AG04449 (cell line): ENCODE data around the gene CHMP1B.
"Not testable (repeated sequence)": the region's sequence is repeated elsewhere in the genome, so short reads cannot be mapped to it uniquely, and the experiment has no call there.

Experiments
- CTCF ChIA-PET: fragments of 350-600 bp; formaldehyde crosslinking; extraction: SDS; loops from one replicate; lab custom pipeline; 2021; ENCODE audit warnings: antibody characterized with exemption; lab: Yijun Ruan, JAX
- POLR2A ChIA-PET: fragments of 400-600, 350-600 bp; formaldehyde crosslinking; extraction: SDS; loops from one replicate; lab custom pipeline; 2020; ENCODE audit warnings: antibody characterized with exemption, inconsistent platforms; lab: Yijun Ruan, JAX
- DNase-seq: peaks from one replicate; pipeline ENCODE4 v3.0.0-alpha.2; 2010; ENCODE audit warnings: low read depth, low spot score
- H3K4me3 ChIP-seq: 2 replicates; pipeline ENCODE4 v1.5.1; 2011; ENCODE audit warnings: low read depth, mild to moderate bottlenecking, control low read depth, low read length
- CTCF ChIP-seq: IDR thresholded peaks from one replicate; pipeline ENCODE4 v1.5.1; 2011; ENCODE audit warnings: mild to moderate bottlenecking, moderate library complexity, low read length, control low read depth, inconsistent platforms; ENCODE audit not compliant: insufficient read depth; ENCODE audit errors: missing control alignments

CHMP1B gene

DNA sequence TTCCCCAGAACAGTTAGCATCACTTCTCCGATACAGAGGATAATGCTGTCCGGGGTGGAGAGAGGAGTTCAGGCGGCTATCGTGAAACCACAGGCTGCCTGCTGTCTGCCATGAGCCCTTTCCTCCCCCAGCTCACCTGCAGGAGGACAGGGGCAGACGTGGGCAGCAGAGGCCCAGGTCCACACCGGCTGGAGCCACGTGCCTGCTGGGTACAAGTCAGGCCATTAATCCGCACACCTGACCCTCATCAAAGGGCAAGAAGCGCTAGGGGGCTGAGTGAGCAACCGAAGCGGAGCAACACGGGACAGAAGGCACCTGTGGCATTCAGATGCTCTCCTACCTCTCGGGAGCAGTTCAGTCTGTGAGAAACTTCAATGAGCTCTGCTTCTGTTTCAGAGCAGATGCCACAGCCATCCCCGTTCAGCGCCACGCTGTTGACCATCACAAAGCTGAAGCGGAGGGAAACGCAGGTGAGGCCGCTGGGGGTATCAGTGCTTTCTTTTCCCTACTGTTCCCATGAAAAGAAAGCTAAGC, 35.4 kb downstream of the CHMP1B start:
- ChIA-PET CTCF (interaction anchor here (0.9 to 1.6 kb wide), 2 partner anchors 110 to 154 kb away, joined by 3 to 5 read pairs; no protein-coding TSS in a partner anchor), POLR2A (no interaction called here)
- DNase-seq, result no peak
- H3K4me3 ChIP-seq, result no peak overlapping the region
- no peak for TF ChIP-seq CTCF

- POLR2A ChIA-PET, result no interaction called here
Observed at GRCh38 chr18:11887328-11888128, 36.3 kb downstream of the CHMP1B start.

DNA sequence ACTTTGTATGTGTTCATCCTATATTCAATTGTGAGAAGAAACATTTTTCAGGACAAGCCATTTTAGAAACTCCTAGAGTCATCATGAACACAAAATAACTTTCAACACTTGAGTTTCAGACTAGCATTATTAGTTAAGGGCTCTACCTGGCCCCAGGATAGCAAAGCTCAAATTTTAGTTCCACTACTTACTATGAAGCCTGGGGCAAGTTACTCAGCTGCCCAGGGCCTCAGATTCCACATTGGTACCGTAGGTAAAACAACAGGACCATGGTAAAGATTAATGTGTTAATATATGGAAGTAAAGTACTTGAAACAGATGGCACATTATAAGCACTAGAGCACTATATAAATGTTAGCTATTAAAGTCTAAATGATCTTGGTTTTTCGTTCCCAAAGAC, 37.5 kb downstream of the CHMP1B start:
- DNase-seq, result no peak
- no peak overlapping the region for H3K4me3 ChIP-seq
- TF ChIP-seq CTCF, result no peak
- POLR2A ChIA-PET, result no interaction called here
- CTCF ChIA-PET, result no interaction called here

More at GRCh38 chr18:11887328-11888128, 36.3 kb downstream of the CHMP1B start:
- CTCF ChIA-PET, result interaction anchor here (0.9 to 1.6 kb wide), 2 partner anchors 109 to 155 kb away, joined by 3 to 5 read pairs; no protein-coding TSS in a partner anchor
- no peak overlapping the region for H3K4me3 ChIP-seq
- no peak for TF ChIP-seq CTCF
- DNase-seq, result no peak

DNA sequence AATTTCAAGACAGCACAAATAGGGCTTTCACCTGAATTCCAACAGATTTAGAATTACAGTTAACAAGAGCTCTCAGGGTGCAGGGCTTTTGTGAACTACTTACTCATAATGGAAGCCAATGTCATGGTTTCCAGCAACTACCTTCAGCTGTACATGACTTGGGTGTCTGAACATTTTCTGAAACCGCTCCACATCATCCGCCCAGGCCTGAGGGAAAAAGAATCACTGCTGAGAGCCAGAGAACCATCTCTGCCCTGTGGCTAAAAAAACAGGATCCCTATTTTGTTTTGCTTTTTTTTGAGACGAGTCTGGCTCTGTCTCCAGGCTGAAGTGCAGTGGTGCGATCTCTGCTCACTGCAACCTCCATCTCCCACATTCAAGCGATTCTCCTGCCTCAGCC, 38.1 kb downstream of the CHMP1B start:
- ChIA-PET CTCF (no interaction called here), POLR2A (no interaction called here)
- TF ChIP-seq CTCF, result no peak
- no peak overlapping the region for H3K4me3 ChIP-seq
- no peak for DNase-seq

DNA sequence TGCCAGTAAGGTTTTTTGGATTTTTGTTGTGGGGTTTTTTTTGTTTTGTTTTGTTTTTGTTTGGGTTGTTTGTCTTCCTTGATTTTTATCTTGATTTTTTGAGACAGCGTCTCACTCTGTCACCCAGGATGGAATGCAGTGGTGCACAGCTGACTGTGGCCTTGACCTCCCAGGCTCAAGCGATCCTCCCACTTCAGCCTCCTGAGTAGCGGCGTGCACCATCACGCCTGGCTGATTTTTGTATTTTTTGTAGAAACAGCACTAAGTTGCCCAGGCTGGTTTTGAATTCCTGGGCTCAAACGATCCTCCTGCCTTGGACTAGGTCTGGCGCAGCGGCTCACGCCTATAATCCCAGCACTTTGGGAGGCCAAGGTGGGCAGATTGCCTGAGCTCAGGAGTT, 40.5 kb downstream of the CHMP1B start:
- no peak for DNase-seq
- ChIA-PET CTCF (no interaction called here), POLR2A (no interaction called here)
- no peak for TF ChIP-seq CTCF
- H3K4me3 ChIP-seq, result no peak overlapping the region

- DNase-seq, POLR2A ChIA-PET, H3K4me3 ChIP-seq, CTCF ChIA-PET: not testable (repeated sequence)
Observed at GRCh38 chr18:11892438-11892837, 41.2 kb downstream of the CHMP1B start.
